PC-9 (cell line): ENCODE measurements around the gene DMBT1.

Source experiments
- EZH2 ChIP-seq: fragments of 200-600 bp; sonication (generic); IDR thresholded peaks from 2 replicates; pipeline ENCODE4 v1.8.0; 2017; ENCODE audit warnings: antibody characterized with exemption, low read depth
- TF ChIP-seq, protein P1 (sequence below): fragments of 200-600 bp; sonication (generic); conservative IDR thresholded peaks from 2 replicates; pipeline ENCODE4 v1.6.1; 2017; ENCODE audit warnings: mixed run types, antibody characterized with exemption, mild to moderate bottlenecking, moderate library complexity

DNA sequence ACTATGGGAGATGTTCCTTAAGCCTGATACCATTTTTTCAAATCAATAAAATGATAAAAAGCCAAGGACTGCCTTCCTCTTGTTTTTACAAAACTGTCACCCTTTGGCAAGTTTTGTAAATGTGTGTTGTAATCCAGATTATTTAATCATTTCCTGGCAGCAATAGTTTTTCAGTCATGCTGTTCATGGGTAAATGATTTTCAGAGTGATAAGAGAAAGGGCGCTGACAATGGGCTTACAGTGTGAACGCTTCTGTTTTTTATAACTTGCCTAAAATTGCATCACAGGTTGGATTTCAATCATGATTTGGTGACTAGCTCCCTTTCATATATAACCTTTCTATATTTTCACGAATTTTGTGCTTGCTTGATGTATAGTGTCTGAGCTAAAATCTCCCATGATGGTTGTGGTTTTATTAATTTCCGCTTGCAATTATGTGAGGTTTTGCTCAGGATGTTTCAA, 19.0 kb upstream of the DMBT1 start:
- no peak for TF ChIP-seq EZH2
- TF ChIP-seq, protein P1, sequence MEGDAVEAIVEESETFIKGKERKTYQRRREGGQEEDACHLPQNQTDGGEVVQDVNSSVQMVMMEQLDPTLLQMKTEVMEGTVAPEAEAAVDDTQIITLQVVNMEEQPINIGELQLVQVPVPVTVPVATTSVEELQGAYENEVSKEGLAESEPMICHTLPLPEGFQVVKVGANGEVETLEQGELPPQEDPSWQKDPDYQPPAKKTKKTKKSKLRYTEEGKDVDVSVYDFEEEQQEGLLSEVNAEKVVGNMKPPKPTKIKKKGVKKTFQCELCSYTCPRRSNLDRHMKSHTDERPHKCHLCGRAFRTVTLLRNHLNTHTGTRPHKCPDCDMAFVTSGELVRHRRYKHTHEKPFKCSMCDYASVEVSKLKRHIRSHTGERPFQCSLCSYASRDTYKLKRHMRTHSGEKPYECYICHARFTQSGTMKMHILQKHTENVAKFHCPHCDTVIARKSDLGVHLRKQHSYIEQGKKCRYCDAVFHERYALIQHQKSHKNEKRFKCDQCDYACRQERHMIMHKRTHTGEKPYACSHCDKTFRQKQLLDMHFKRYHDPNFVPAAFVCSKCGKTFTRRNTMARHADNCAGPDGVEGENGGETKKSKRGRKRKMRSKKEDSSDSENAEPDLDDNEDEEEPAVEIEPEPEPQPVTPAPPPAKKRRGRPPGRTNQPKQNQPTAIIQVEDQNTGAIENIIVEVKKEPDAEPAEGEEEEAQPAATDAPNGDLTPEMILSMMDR = no peak
